ENCODE results near the gene PROZ.

DNA sequence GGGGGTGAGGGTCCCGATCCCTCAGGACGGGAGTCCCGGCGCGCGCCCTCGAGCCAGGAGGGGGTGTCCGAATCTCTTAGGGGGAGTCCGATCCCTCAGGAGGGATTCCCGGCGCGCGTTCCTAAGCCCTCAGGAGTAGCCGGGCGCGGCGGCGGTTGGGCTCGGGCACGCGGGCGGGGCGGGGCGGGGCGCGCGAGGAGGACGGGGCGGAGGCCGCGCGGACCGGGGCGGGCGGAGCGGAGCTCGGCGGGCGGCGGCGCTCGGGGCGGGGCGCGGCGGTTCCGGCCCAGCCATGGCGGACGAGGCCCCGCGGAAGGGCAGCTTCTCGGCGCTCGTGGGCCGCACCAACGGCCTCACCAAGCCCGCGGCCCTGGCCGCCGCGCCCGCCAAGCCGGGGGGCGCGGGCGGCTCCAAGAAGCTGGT, 50.9 kb downstream of the PROZ start, which contains the start of gene CUL4A:
- TF ChIP-seq EZH2 (IDR thresholded peaks at IDR 0.05) (no peak), POLR2AphosphoS5 (IDR thresholded peaks at IDR 0.05; ENCODE audit: borderline replicate concordance, low read depth, low read length) (no peak)
